Left forelimb (tissue), 1 donor: ENCODE results near the gene CTAG2.
"Not testable (repeated sequence)": the region's sequence is repeated elsewhere in the genome, so short reads cannot be mapped to it uniquely, and the experiment has no call there.

ENCODE experiments used
- DNase-seq: peaks from one replicate; pipeline ENCODE4 v3.0.0-alpha.2; 2018; ENCODE audit warnings: low spot score

The CTAG2 gene

GRCh38 chrX:154653413-154653812, at the start of gene CTAG2:
Gene CTAG2 (minus strand): TSS chrX:154653579. CDS start chrX:154653515, 64 bp downstream.
- DNase-seq, result not testable (repeated sequence)

GRCh38 chrX:154698630-154699248, 45.4 kb upstream of the CTAG2 start:
- no peak for DNase-seq

GRCh38 chrX:154696676-154697045, 43.3 kb upstream of the CTAG2 start:
- no peak for DNase-seq

GRCh38 chrX:154695911-154696675, 42.7 kb upstream of the CTAG2 start:
- DNase-seq, result no peak

GRCh38 chrX:154693394-154693793, 40.0 kb upstream of the CTAG2 start:
- DNase-seq, result no peak

GRCh38 chrX:154690438-154690837, 37.1 kb upstream of the CTAG2 start:
- not testable (repeated sequence) for DNase-seq

- not testable (repeated sequence) for DNase-seq
Measured at GRCh38 chrX:154672084-154672483, 18.7 kb upstream of the CTAG2 start.

GRCh38 chrX:154670848-154671247, 17.5 kb upstream of the CTAG2 start:
- DNase-seq, result not testable (repeated sequence)

- no peak for DNase-seq
Measured at GRCh38 chrX:154661899-154662298, 8.5 kb upstream of the CTAG2 start.

- DNase-seq, result no peak
Measured at GRCh38 chrX:154661170-154661569, 7.8 kb upstream of the CTAG2 start.

GRCh38 chrX:154660541-154660940, 7.2 kb upstream of the CTAG2 start:
- DNase-seq, result no peak

- no peak for DNase-seq
Measured at GRCh38 chrX:154658957-154659356, 5.6 kb upstream of the CTAG2 start.

- DNase-seq, result no peak
Measured at GRCh38 chrX:154658187-154658586, 4.8 kb upstream of the CTAG2 start.

GRCh38 chrX:154657226-154657805, 3.9 kb upstream of the CTAG2 start:
- DNase-seq, result no peak

- no peak for DNase-seq
Measured at GRCh38 chrX:154655786-154656185, 2.4 kb upstream of the CTAG2 start.

- DNase-seq, result no peak
Measured at GRCh38 chrX:154655346-154655745, 2.0 kb upstream of the CTAG2 start.

GRCh38 chrX:154654925-154655324, 1.5 kb upstream of the CTAG2 start:
- DNase-seq, result no peak

- no peak for DNase-seq
Measured at GRCh38 chrX:154654372-154654771, 993 bp upstream of the CTAG2 start.

GRCh38 chrX:154653048-154653401, 354 bp downstream of the CTAG2 start:
- no peak for DNase-seq

- no peak for DNase-seq
Measured at GRCh38 chrX:154652311-154653047, 900 bp downstream of the CTAG2 start.

- DNase-seq, result no peak
Measured at GRCh38 chrX:154650221-154650510, 3.2 kb downstream of the CTAG2 start.

- DNase-seq, result no peak
Measured at GRCh38 chrX:154649503-154650220, 3.7 kb downstream of the CTAG2 start.
